ENCODE measurements around the gene ZNF37A. TPM values are rescaled to one million over a fixed set of nuclear protein-coding genes. Genes with fewer than 3 reads are reported as not detected.
"Not testable (repeated sequence)": the region's sequence is repeated elsewhere in the genome, so short reads cannot be mapped to it uniquely, and the experiment has no call there.

The ZNF37A gene
- total RNA-seq (ENCODE audit: unreplicated experiment): 21.1 TPM
- long read RNA-seq, full-length matches to known transcripts: 1 of 5 reads
- long read RNA-seq, partial matches to known transcripts: 1 of 5 reads
- long read RNA-seq, other reads (novel, unspliced or antisense): 3 of 5 reads

- Mint-ChIP-seq H3K36me3 (ENCODE audit: unreplicated experiment) (peaks cover 29% of the 10 kb centered on the region), H3K9me3 (ENCODE audit: unreplicated experiment) (peaks cover 13% of the 10 kb centered on the region), H3K4me3 (ENCODE audit: unreplicated experiment) (peak within 1 kb of the TSS; percentile 97), H3K27me3 (ENCODE audit: unreplicated experiment) (peaks cover 6% of the 10 kb centered on the region), H3K4me1 (ENCODE audit: low read depth, unreplicated experiment) (peaks cover 4% of the 10 kb centered on the region), H3K27ac (ENCODE audit: unreplicated experiment) (peak within 1 kb of the TSS; percentile 85)
- DNase-seq: peak; percentile 85
- TF ChIP-seq CTCF (IDR thresholded peaks at IDR 0.05; ENCODE audit: partially characterized antibody, unreplicated experiment): no peak
Observed at GRCh38 chr10:38094158-38094926, at the start of gene ZNF37A. ZNF37A (plus strand) TSS chr10:38094337; CDS start chr10:38096618, 2,281 bp downstream.

GRCh38 chr10:38045129-38045528, 49.0 kb upstream of the ZNF37A start:
- H3K4me1 Mint-ChIP-seq (ENCODE audit: low read depth, unreplicated experiment): no peaks in the 10 kb centered on the region
- H3K27me3 Mint-ChIP-seq (ENCODE audit: unreplicated experiment): no peaks in the 10 kb centered on the region
- no peak overlapping the region for H3K27ac Mint-ChIP-seq (ENCODE audit: unreplicated experiment)
- DNase-seq: no peak
- H3K4me3 Mint-ChIP-seq (ENCODE audit: unreplicated experiment): no peak overlapping the region
- H3K9me3 Mint-ChIP-seq (ENCODE audit: unreplicated experiment): no peaks in the 10 kb centered on the region
- TF ChIP-seq CTCF (IDR thresholded peaks at IDR 0.05; ENCODE audit: partially characterized antibody, unreplicated experiment): no peak
- peaks cover 21% of the 10 kb centered on the region for H3K36me3 Mint-ChIP-seq (ENCODE audit: unreplicated experiment)

GRCh38 chr10:38047666-38048065, 46.5 kb upstream of the ZNF37A start:
- Mint-ChIP-seq H3K9me3 (ENCODE audit: unreplicated experiment) (no peaks in the 10 kb centered on the region), H3K4me1 (ENCODE audit: low read depth, unreplicated experiment) (no peaks in the 10 kb centered on the region), H3K4me3 (ENCODE audit: unreplicated experiment) (no peak overlapping the region), H3K36me3 (ENCODE audit: unreplicated experiment) (peaks cover 21% of the 10 kb centered on the region), H3K27ac (ENCODE audit: unreplicated experiment) (no peak overlapping the region), H3K27me3 (ENCODE audit: unreplicated experiment) (no peaks in the 10 kb centered on the region)
- DNase-seq: no peak
- TF ChIP-seq CTCF (IDR thresholded peaks at IDR 0.05; ENCODE audit: partially characterized antibody, unreplicated experiment): no peak

GRCh38 chr10:38050212-38050611, 43.9 kb upstream of the ZNF37A start:
- TF ChIP-seq CTCF (IDR thresholded peaks at IDR 0.05; ENCODE audit: partially characterized antibody, unreplicated experiment): no peak
- peaks cover 18% of the 10 kb centered on the region for H3K9me3 Mint-ChIP-seq (ENCODE audit: unreplicated experiment)
- H3K27ac Mint-ChIP-seq (ENCODE audit: unreplicated experiment): no peak overlapping the region
- no peaks in the 10 kb centered on the region for H3K27me3 Mint-ChIP-seq (ENCODE audit: unreplicated experiment)
- no peaks in the 10 kb centered on the region for H3K4me1 Mint-ChIP-seq (ENCODE audit: low read depth, unreplicated experiment)
- DNase-seq: no peak
- H3K36me3 Mint-ChIP-seq (ENCODE audit: unreplicated experiment): peaks cover 39% of the 10 kb centered on the region
- H3K4me3 Mint-ChIP-seq (ENCODE audit: unreplicated experiment): no peak overlapping the region

- peaks cover 2% of the 10 kb centered on the region for H3K27me3 Mint-ChIP-seq (ENCODE audit: unreplicated experiment)
- no peak for DNase-seq
- no peak overlapping the region for H3K4me3 Mint-ChIP-seq (ENCODE audit: unreplicated experiment)
- peaks cover 18% of the 10 kb centered on the region for H3K9me3 Mint-ChIP-seq (ENCODE audit: unreplicated experiment)
- no peak for TF ChIP-seq CTCF (IDR thresholded peaks at IDR 0.05; ENCODE audit: partially characterized antibody, unreplicated experiment)
- H3K36me3 Mint-ChIP-seq (ENCODE audit: unreplicated experiment): peaks cover 57% of the 10 kb centered on the region
- no peaks in the 10 kb centered on the region for H3K4me1 Mint-ChIP-seq (ENCODE audit: low read depth, unreplicated experiment)
- H3K27ac Mint-ChIP-seq (ENCODE audit: unreplicated experiment): no peak overlapping the region
Observed at GRCh38 chr10:38054361-38054797, 39.8 kb upstream of the ZNF37A start.

- Mint-ChIP-seq H3K36me3 (ENCODE audit: unreplicated experiment) (peaks cover 57% of the 10 kb centered on the region), H3K9me3 (ENCODE audit: unreplicated experiment) (peaks cover 18% of the 10 kb centered on the region)
- H3K27ac Mint-ChIP-seq (ENCODE audit: unreplicated experiment); H3K27me3 Mint-ChIP-seq (ENCODE audit: unreplicated experiment); H3K4me1 Mint-ChIP-seq (ENCODE audit: low read depth, unreplicated experiment); DNase-seq; H3K4me3 Mint-ChIP-seq (ENCODE audit: unreplicated experiment): not testable (repeated sequence)
Observed at GRCh38 chr10:38055274-38055894, 38.8 kb upstream of the ZNF37A start.

GRCh38 chr10:38069663-38070062, 24.5 kb upstream of the ZNF37A start:
- H3K36me3 Mint-ChIP-seq (ENCODE audit: unreplicated experiment); H3K27ac Mint-ChIP-seq (ENCODE audit: unreplicated experiment); H3K4me3 Mint-ChIP-seq (ENCODE audit: unreplicated experiment); DNase-seq; H3K4me1 Mint-ChIP-seq (ENCODE audit: low read depth, unreplicated experiment); H3K9me3 Mint-ChIP-seq (ENCODE audit: unreplicated experiment); H3K27me3 Mint-ChIP-seq (ENCODE audit: unreplicated experiment): not testable (repeated sequence)

All from glutamatergic neuron (in vitro differentiated cells).